AG09319 (cell line): ENCODE results near the gene ADH1B.
"Not testable (repeated sequence)": the region's sequence is repeated elsewhere in the genome, so short reads cannot be mapped to it uniquely, and the experiment has no call there.

Source experiments
- DNase-seq: peaks from one replicate; pipeline ENCODE4 v3.0.0-alpha.2; 2010; ENCODE audit warnings: low read depth; ENCODE audit errors: extremely low read depth
- TF ChIP-seq, protein P1 (sequence below): IDR thresholded peaks from 2 replicates; pipeline ENCODE4 v1.5.1; 2011; ENCODE audit warnings: low read depth, mild to moderate bottlenecking, inconsistent platforms, low read length, moderate library complexity

ADH1B gene

GRCh38 chr4:99323756-99324155, 2.6 kb upstream of the ADH1B start:
- TF ChIP-seq, protein P1, sequence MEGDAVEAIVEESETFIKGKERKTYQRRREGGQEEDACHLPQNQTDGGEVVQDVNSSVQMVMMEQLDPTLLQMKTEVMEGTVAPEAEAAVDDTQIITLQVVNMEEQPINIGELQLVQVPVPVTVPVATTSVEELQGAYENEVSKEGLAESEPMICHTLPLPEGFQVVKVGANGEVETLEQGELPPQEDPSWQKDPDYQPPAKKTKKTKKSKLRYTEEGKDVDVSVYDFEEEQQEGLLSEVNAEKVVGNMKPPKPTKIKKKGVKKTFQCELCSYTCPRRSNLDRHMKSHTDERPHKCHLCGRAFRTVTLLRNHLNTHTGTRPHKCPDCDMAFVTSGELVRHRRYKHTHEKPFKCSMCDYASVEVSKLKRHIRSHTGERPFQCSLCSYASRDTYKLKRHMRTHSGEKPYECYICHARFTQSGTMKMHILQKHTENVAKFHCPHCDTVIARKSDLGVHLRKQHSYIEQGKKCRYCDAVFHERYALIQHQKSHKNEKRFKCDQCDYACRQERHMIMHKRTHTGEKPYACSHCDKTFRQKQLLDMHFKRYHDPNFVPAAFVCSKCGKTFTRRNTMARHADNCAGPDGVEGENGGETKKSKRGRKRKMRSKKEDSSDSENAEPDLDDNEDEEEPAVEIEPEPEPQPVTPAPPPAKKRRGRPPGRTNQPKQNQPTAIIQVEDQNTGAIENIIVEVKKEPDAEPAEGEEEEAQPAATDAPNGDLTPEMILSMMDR = no peak
- peak; percentile 75 for DNase-seq

GRCh38 chr4:99317811-99318210, 3.4 kb downstream of the ADH1B start:
- DNase-seq = not testable (repeated sequence)

GRCh38 chr4:99317354-99317753, 3.8 kb downstream of the ADH1B start:
- TF ChIP-seq, protein P1 = no peak
- no peak for DNase-seq

DNA sequence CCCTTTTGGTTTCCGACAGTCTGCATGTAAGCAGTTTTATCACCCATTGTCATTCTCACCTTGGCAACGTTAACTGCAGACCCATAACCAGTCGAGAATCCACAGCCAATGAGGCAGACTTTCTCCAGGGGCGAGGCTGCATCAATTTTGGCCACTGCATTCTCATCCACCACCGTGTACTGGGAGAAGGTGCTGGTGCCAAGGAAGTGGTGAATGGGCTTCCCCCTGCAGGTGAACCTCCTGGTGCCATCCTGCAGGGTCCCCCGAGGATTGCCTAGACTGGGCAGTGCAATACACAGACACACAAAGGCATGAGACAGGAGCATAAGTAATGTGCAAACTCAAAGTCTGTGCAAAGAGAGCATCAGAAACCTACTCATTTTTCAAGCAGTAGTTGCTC, 5.4 kb downstream of the ADH1B start:
- DNase-seq = no peak
- TF ChIP-seq, protein P1 = no peak

DNA sequence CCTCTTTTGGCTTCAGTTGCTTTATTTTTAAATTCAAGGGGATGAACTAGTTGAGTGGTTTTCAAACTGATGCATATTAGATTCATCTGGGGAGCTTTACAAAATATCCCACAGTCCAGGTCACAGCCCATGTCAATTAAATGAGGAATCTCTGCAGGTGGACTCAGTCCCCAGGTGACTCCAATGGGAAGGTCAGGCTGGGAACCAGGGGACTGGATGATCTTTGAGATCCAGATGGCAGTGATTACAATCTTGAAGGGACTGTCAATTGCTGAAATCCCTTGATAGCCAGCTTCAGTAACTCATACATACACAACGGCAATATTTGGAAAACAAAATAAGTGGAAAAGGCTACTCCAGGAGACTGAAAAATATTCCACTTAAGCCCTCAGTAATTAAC, 7.0 kb downstream of the ADH1B start:
- DNase-seq = no peak
- TF ChIP-seq, protein P1 = no peak

DNA sequence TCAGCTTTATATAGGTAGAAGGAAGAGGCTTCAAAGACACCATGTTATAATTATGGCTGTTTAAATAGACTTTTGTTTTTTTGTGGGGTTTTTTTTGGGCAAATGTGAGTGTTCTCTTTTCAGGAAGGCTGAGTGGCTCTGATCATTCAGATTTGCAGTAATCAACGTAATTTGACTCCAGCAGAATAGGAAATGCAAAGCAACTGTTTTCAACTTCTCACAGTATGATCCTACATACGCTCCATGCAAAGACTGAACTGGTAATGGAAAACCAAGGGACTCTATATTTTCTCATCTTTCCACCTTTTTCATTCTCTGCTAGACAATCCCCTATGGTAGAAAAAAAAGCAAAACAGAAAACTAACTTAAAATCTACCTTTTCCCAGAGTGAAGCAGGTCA, 10.8 kb downstream of the ADH1B start:
- DNase-seq = no peak
- TF ChIP-seq, protein P1 = no peak

GRCh38 chr4:99305638-99306400, 15.4 kb downstream of the ADH1B start:
- TF ChIP-seq, protein P1 = no peak
- no peak for DNase-seq
